Esophagus squamous epithelium (tissue), 5 donors: Measurements from ENCODE around the gene G6PC1. TPM values are rescaled to one million over a fixed set of nuclear protein-coding genes. Genes with fewer than 3 reads are reported as not detected.
"Not testable (repeated sequence)": the region's sequence is repeated elsewhere in the genome, so short reads cannot be mapped to it uniquely, and the experiment has no call there.

Experiments used
- DNase-seq: peaks from one replicate; lab custom pipeline; 2025; lab: John Stamatoyannopoulos, UW
- H3K27ac ChIP-seq, 4 donors: fragments of 200-600 bp; sonication (generic); one replicate each; pipeline ENCODE4 v1.5.1; 2016 to 2019; ENCODE audit warnings: mild to moderate bottlenecking in 1 of 4
- H3K27me3 ChIP-seq, 4 donors: fragments of 200-600 bp; sonication (generic); 1 replicate in 3 of 4; 2 replicates in 1 of 4; pipeline versions ENCODE4 v1.5.1 to v1.6.0; 2017 to 2021; ENCODE audit warnings: antibody characterized with exemption in 1 of 4
- H3K36me3 ChIP-seq, 3 donors: fragments of 200-600 bp; sonication (generic); one replicate each; pipeline ENCODE4 v1.5.1; 2016 to 2019
- H3K4me1 ChIP-seq, 3 donors: fragments of 200-600 bp; sonication (generic); one replicate each; pipeline ENCODE4 v1.5.1; 2017 to 2019
- H3K4me3 ChIP-seq, 4 donors: fragments of 200-600 bp; sonication (generic); 1 replicate in 3 of 4; 2 replicates in 1 of 4; pipeline ENCODE4 v1.5.1; 2016 to 2019; ENCODE audit warnings: mild to moderate bottlenecking in 2 of 4, moderate library complexity in 1 of 4
- H3K9me3 ChIP-seq, 3 donors: fragments of 200-600 bp; sonication (generic); one replicate each; pipeline ENCODE4 v1.5.1; 2016 to 2019
- CTCF ChIP-seq, 6 experiments: fragments of 450-650 bp in 4 of 6; fragments of 200-600 bp in 2 of 6; sonication (generic) in 2 of 6; IDR thresholded peaks; one replicate each; pipeline ENCODE4 v1.5.1; 2016 to 2019; ENCODE audit warnings: antibody characterized with exemption in 6 of 6, mild to moderate bottlenecking in 4 of 6, moderate library complexity in 4 of 6
- POLR2A ChIP-seq, 4 donors: fragments of 450-650 bp; IDR thresholded peaks; one replicate each; pipeline ENCODE4 v1.6.1; 2017; ENCODE audit warnings: antibody characterized with exemption in 4 of 4, mild to moderate bottlenecking in 4 of 4, moderate library complexity in 3 of 4
- WGBS, 2 donors: methylation state at CpG; one replicate each; pipeline ENCODE4 v1.1.5; 2018; 5-methylcytosine and 5-hydroxymethylcytosine counted together
- intact Hi-C: fragments of 100-400 bp; cut with DNase I; formaldehyde crosslinking; loops from one replicate; pipeline ENCODE4 v1.15.0; 2022
- total RNA-seq, 4 donors: library from RNA; depleted of rRNA; stranded (reverse); fragments of >200 nt; gene quantifications; one replicate each; pipeline ENCODE4 v1.1.0, GENCODE V29; 2016
- donor health status: DM: yes; HTN: yes; CAD: no.

Gene G6PC1
- total RNA-seq, 4 donors from 2014 or later: not detected

- TF ChIP-seq CTCF (IDR thresholded peaks at IDR 0.05): no peak
- TF ChIP-seq POLR2A (IDR thresholded peaks at IDR 0.05): no peak
- no peaks in the 10 kb centered on the region for H3K36me3 ChIP-seq
- H3K27ac ChIP-seq: peak overlapping the region in 3 of 4 donors; percentile 27 to 59 (median 37)
- 46 to 73% methylated on average over 7 of the region's 7 CpGs for WGBS, 2 donors
- no peaks in the 10 kb centered on the region for H3K9me3 ChIP-seq
- peaks cover 0 to 27% (median 17%) of the 10 kb centered on the region in 3 donors for H3K4me1 ChIP-seq
- intact Hi-C loops: no loop called here
- DNase-seq: no peak
- H3K4me3 ChIP-seq: no peak overlapping the region
- no peaks in the 10 kb centered on the region for H3K27me3 ChIP-seq
These were observed 21.7 kb downstream of the G6PC1 start for GRCh38 chr17:42922294-42922693.

GRCh38 chr17:42923472-42923871, 22.9 kb downstream of the G6PC1 start:
- 81 to 82% methylated on average over 7 of the region's 7 CpGs for WGBS, 2 donors
- Histone ChIP-seq H3K4me1 (peaks cover 3 to 31% (median 19%) of the 10 kb centered on the region in 3 donors), H3K27ac (peak overlapping the region in 2 of 4 donors; percentile 27 to 59)
- H3K27me3 ChIP-seq, H3K9me3 ChIP-seq, DNase-seq, intact Hi-C loops, H3K36me3 ChIP-seq, H3K4me3 ChIP-seq: not testable (repeated sequence)

- Histone ChIP-seq H3K4me1 (peaks cover 8 to 44% (median 27%) of the 10 kb centered on the region in 3 donors), H3K27me3 (no peaks in the 10 kb centered on the region), H3K4me3 (no peak overlapping the region), H3K9me3 (no peaks in the 10 kb centered on the region), H3K36me3 (no peaks in the 10 kb centered on the region), H3K27ac (no peak overlapping the region)
- 33 to 56% methylated on average over 5 of the region's 5 CpGs for WGBS, 2 donors
- intact Hi-C loops: no loop called here
- TF ChIP-seq CTCF (IDR thresholded peaks at IDR 0.05) (no peak), POLR2A (IDR thresholded peaks at IDR 0.05) (no peak)
- no peak for DNase-seq
These were observed 24.3 kb downstream of the G6PC1 start for GRCh38 chr17:42924891-42925290.

GRCh38 chr17:42928714-42929496, 28.3 kb downstream of the G6PC1 start:
- no peaks in the 10 kb centered on the region for H3K9me3 ChIP-seq
- no peaks in the 10 kb centered on the region for H3K36me3 ChIP-seq
- peaks cover 0 to 7% (median 0%) of the 10 kb centered on the region in 4 donors for H3K27me3 ChIP-seq
- 24 to 31% methylated on average over 9 of the region's 9 CpGs for WGBS, 2 donors
- peaks cover 8 to 17% (median 9%) of the 10 kb centered on the region in 3 donors for H3K4me1 ChIP-seq
- TF ChIP-seq CTCF (IDR thresholded peaks at IDR 0.05): peak in 5 of 6 experiments; percentile 57 to 78 (median 66)
- TF ChIP-seq POLR2A (IDR thresholded peaks at IDR 0.05): no peak
- H3K4me3 ChIP-seq: peak overlapping the region in 2 of 4 donors; percentile 5 to 21
- DNase-seq: no peak
- peak overlapping the region; percentile 68 to 90 (median 80) for H3K27ac ChIP-seq
- intact Hi-C loops: no loop called here

GRCh38 chr17:42929497-42929844, 28.9 kb downstream of the G6PC1 start:
- no peak for DNase-seq
- no CpG with 5 or more reads among the region's 1 CpG for WGBS, 2 donors
- peak overlapping the region; percentile 68 to 90 (median 80) for H3K27ac ChIP-seq
- no peaks in the 10 kb centered on the region for H3K36me3 ChIP-seq
- H3K9me3 ChIP-seq: no peaks in the 10 kb centered on the region
- intact Hi-C loops: no loop called here
- H3K4me3 ChIP-seq: peak overlapping the region in 1 of 4 donors; percentile 5
- peaks cover 0 to 7% (median 0%) of the 10 kb centered on the region in 4 donors for H3K27me3 ChIP-seq
- no peak for TF ChIP-seq POLR2A (IDR thresholded peaks at IDR 0.05)
- TF ChIP-seq CTCF (IDR thresholded peaks at IDR 0.05): no peak
- peaks cover 8 to 17% (median 9%) of the 10 kb centered on the region in 3 donors for H3K4me1 ChIP-seq
